Ascending aorta (tissue), 2 donors: ENCODE measurements around the gene WDR33. TPM values are rescaled to one million over a fixed set of nuclear protein-coding genes. Genes with fewer than 3 reads are reported as not detected.

Experiments
- DNase-seq, 2 donors: peaks; one replicate each; pipeline ENCODE4 v3.0.0-alpha.2; 2019; ENCODE audit warnings: low spot score in 2 of 2
- H3K27ac ChIP-seq, 2 donors: fragments of 200-600 bp; sonication (generic); one replicate each; pipeline ENCODE4 v1.5.1; 2016 to 2017; ENCODE audit warnings: mild to moderate bottlenecking in 1 of 2
- H3K27me3 ChIP-seq: fragments of 200-600 bp; sonication (generic); one replicate; pipeline ENCODE4 v1.5.1; 2017
- H3K36me3 ChIP-seq, 2 donors: fragments of 200-600 bp; sonication (generic); one replicate each; pipeline ENCODE4 v1.5.1; 2016
- H3K4me1 ChIP-seq, 2 donors: fragments of 200-600 bp; sonication (generic); one replicate each; pipeline ENCODE4 v1.5.1; 2016 to 2017; ENCODE audit warnings: mild to moderate bottlenecking in 1 of 2
- H3K4me3 ChIP-seq, 2 donors: fragments of 200-600 bp; sonication (generic); one replicate each; pipeline ENCODE4 v1.5.1; 2016 to 2017; ENCODE audit warnings: mild to moderate bottlenecking in 1 of 2
- H3K9me3 ChIP-seq, 2 donors: fragments of 200-600 bp; sonication (generic); one replicate each; pipeline ENCODE4 v1.5.1; 2016
- CTCF ChIP-seq, 3 experiments: fragments of 200-600 bp in 2 of 3; fragments of 450-650 bp in 1 of 3; sonication (generic) in 2 of 3; IDR thresholded peaks; one replicate each; pipeline ENCODE4 v1.5.1; 2016 to 2019; ENCODE audit warnings: antibody characterized with exemption in 3 of 3, mild to moderate bottlenecking in 1 of 3, moderate library complexity in 1 of 3
- intact Hi-C: fragments of 100-400 bp; cut with DNase I; formaldehyde crosslinking; loops from one replicate; pipeline ENCODE4 v1.15.1; 2023
- total RNA-seq: library from RNA; depleted of rRNA; stranded (reverse); fragments of >200 nt; gene quantifications from one replicate; pipeline ENCODE4 v1.1.0, GENCODE V29; 2016

Gene WDR33
- total RNA-seq, result 13.9 TPM

GRCh38 chr2:127810619-127811396, at the start of gene WDR33:
WDR33 (minus strand) TSS chr2:127811171; CDS start chr2:127770981, 40,190 bp downstream.
- TF ChIP-seq CTCF (IDR thresholded peaks at IDR 0.05), result no peak
- Histone ChIP-seq H3K27ac (peak within 1 kb of the TSS; percentile 79 to 87), H3K36me3 (no peaks in the 10 kb centered on the region), H3K27me3 (no peaks in the 10 kb centered on the region), H3K4me1 (peaks cover 0 to 26% of the 10 kb centered on the region in 2 donors), H3K9me3 (no peaks in the 10 kb centered on the region), H3K4me3 (peak within 1 kb of the TSS; percentile 67 to 70)
- DNase-seq, result peak; percentile 57 to 90
- intact Hi-C loops, result loop anchor here (2.0 to 5.0 kb wide), 3 partner anchors 48 to 304 kb away; partner anchors contain the start of genes POLR2D and SAP130

GRCh38 chr2:127860130-127860529, 49.2 kb upstream of the WDR33 start:
- H3K27me3 ChIP-seq, result no peaks in the 10 kb centered on the region
- intact Hi-C loops, result no loop called here
- no peak for TF ChIP-seq CTCF (IDR thresholded peaks at IDR 0.05)
- peaks cover 0 to 9% of the 10 kb centered on the region in 2 donors for H3K4me1 ChIP-seq
- no peak overlapping the region for H3K4me3 ChIP-seq
- H3K36me3 ChIP-seq, result peaks cover 14 to 23% of the 10 kb centered on the region in 2 donors
- no peaks in the 10 kb centered on the region for H3K9me3 ChIP-seq
- DNase-seq, result no peak
- H3K27ac ChIP-seq, result no peak overlapping the region

- Histone ChIP-seq H3K9me3 (no peaks in the 10 kb centered on the region), H3K27me3 (no peaks in the 10 kb centered on the region), H3K36me3 (peaks cover 9 to 19% of the 10 kb centered on the region in 2 donors), H3K27ac (no peak overlapping the region), H3K4me3 (no peak overlapping the region), H3K4me1 (peaks cover 0 to 9% of the 10 kb centered on the region in 2 donors)
- no peak for TF ChIP-seq CTCF (IDR thresholded peaks at IDR 0.05)
- DNase-seq, result no peak
- intact Hi-C loops, result loop anchor here (2.0 to 10.0 kb wide), 3 partner anchors 49 to 233 kb away; partner anchors contain the start of genes SAP130, UGGT1 and WDR33
Measured at GRCh38 chr2:127859712-127860085, 48.7 kb upstream of the WDR33 start.

- H3K36me3 ChIP-seq, result peaks cover 0 to 7% of the 10 kb centered on the region in 2 donors
- no peaks in the 10 kb centered on the region for H3K27me3 ChIP-seq
- H3K9me3 ChIP-seq, result no peaks in the 10 kb centered on the region
- peaks cover 0 to 9% of the 10 kb centered on the region in 2 donors for H3K4me1 ChIP-seq
- H3K27ac ChIP-seq, result peak overlapping the region; percentile 67 to 81
- DNase-seq, result no peak
- no peak for TF ChIP-seq CTCF (IDR thresholded peaks at IDR 0.05)
- intact Hi-C loops, result loop anchor here (5.0 to 10.0 kb wide), 2 partner anchors 167 to 235 kb away; partner anchors contain the start of genes SAP130 and UGGT1
- peak overlapping the region; percentile 78 to 96 for H3K4me3 ChIP-seq
Measured at GRCh38 chr2:127857265-127857808, 46.4 kb upstream of the WDR33 start.

- no peak for TF ChIP-seq CTCF (IDR thresholded peaks at IDR 0.05)
- DNase-seq, result no peak
- H3K27ac ChIP-seq, result no peak overlapping the region
- peaks cover 0 to 42% of the 10 kb centered on the region in 2 donors for H3K36me3 ChIP-seq
- H3K9me3 ChIP-seq, result no peaks in the 10 kb centered on the region
- no peak overlapping the region for H3K4me3 ChIP-seq
- no peaks in the 10 kb centered on the region for H3K27me3 ChIP-seq
- H3K4me1 ChIP-seq, result peaks cover 0 to 9% of the 10 kb centered on the region in 2 donors
- intact Hi-C loops, result loop anchor here (10.0 kb wide), 1 partner anchor 171 kb away; the partner anchor contains the start of gene SAP130
Measured at GRCh38 chr2:127853671-127854070, 42.7 kb upstream of the WDR33 start.
